Transverse colon (tissue), 4 donors: ENCODE results near the gene TLE3.

ENCODE experiments used
- EP300 ChIP-seq: sonication (generic); formaldehyde crosslinking; IDR thresholded peaks from one replicate; pipeline ENCODE4 v1.6.1; 2017; ENCODE audit warnings: antibody characterized with exemption, low read depth
- POLR2A ChIP-seq: fragments of 450-650 bp; IDR thresholded peaks from one replicate; pipeline ENCODE4 v1.6.1; 2016; ENCODE audit warnings: antibody characterized with exemption, mild to moderate bottlenecking, moderate library complexity
- POLR2AphosphoS5 ChIP-seq, 3 donors: sonication (generic); formaldehyde crosslinking; IDR thresholded peaks; one replicate each; pipeline ENCODE4 v1.6.1; 2016; ENCODE audit warnings: antibody characterized with exemption in 3 of 3
- TF ChIP-seq, protein P1 (sequence below), 5 experiments: fragments of 200-600 bp in 3 of 5; fragments of 450-650 bp in 2 of 5; sonication (generic) in 3 of 5; IDR thresholded peaks; 1 replicate in 2 of 5; 2 replicates in 3 of 5; pipeline ENCODE4 v1.5.1; 2016 to 2017; ENCODE audit warnings: antibody characterized with exemption in 5 of 5, inconsistent platforms in 3 of 5, mild to moderate bottlenecking in 2 of 5, moderate library complexity in 1 of 5

DNA sequence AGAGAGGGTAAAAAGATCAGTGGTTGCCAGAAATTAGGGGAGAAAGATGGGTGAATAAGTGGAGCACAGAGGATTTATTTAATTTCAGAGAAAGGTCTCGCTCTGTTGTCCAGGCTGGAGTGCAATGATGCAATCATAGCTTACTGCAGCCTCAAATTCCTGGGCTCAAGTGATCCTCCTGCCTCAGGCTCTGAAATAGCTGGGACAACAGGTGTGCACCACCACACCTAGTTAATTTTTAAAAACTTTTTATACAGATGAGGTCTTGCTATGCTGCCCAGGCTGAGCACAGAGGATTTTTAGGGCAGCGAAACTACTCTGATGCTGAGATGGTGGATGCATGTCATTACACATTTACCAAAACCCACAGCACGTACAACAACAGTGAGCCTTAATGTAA is 20.9 kb upstream of the TLE3 start:
- TF ChIP-seq, protein P1, sequence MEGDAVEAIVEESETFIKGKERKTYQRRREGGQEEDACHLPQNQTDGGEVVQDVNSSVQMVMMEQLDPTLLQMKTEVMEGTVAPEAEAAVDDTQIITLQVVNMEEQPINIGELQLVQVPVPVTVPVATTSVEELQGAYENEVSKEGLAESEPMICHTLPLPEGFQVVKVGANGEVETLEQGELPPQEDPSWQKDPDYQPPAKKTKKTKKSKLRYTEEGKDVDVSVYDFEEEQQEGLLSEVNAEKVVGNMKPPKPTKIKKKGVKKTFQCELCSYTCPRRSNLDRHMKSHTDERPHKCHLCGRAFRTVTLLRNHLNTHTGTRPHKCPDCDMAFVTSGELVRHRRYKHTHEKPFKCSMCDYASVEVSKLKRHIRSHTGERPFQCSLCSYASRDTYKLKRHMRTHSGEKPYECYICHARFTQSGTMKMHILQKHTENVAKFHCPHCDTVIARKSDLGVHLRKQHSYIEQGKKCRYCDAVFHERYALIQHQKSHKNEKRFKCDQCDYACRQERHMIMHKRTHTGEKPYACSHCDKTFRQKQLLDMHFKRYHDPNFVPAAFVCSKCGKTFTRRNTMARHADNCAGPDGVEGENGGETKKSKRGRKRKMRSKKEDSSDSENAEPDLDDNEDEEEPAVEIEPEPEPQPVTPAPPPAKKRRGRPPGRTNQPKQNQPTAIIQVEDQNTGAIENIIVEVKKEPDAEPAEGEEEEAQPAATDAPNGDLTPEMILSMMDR (IDR thresholded peaks at IDR 0.05) = no peak
- TF ChIP-seq POLR2AphosphoS5 (IDR thresholded peaks at IDR 0.05) = no peak
- TF ChIP-seq EP300 = no peak
- TF ChIP-seq POLR2A = no peak
